Activated CD4-positive, alpha-beta T cell treated with anti-CD3 and anti-CD28 coated beads for 36 hours (primary cell): Measurements from ENCODE around the gene ABL1. TPM values are rescaled to one million over a fixed set of nuclear protein-coding genes. Genes with fewer than 3 reads are reported as not detected.

Experiments
- ATAC-seq: fragments of 200-7000 bp; cut with Tn5 transposase; one replicate; pipeline ENCODE4 v1.10.0; 2021; ENCODE audit warnings: mild to moderate bottlenecking, moderate library complexity
- CTCF ChIA-PET: fragments of 350-600 bp; sonication (Branson Sonifier 250); formaldehyde crosslinking; loops from one replicate; lab custom pipeline; 2021; ENCODE audit warnings: antibody characterized with exemption; lab: Charles Lee
- POLR2A ChIA-PET: fragments of 350-600 bp; sonication (Branson Sonifier 250); formaldehyde crosslinking; loops from one replicate; lab custom pipeline; 2021; ENCODE audit warnings: antibody characterized with exemption, inconsistent platforms; lab: Charles Lee
- DNase-seq: peaks from one replicate; pipeline ENCODE4 v3.0.0-alpha.2; 2020
- H3K27ac Mint-ChIP-seq: one replicate; pipeline ENCODE4 v1.8.0; 2021; ENCODE audit warnings: mixed read lengths
- H3K27me3 Mint-ChIP-seq: one replicate; pipeline ENCODE4 v1.8.0; 2021; ENCODE audit warnings: mixed read lengths
- H3K36me3 Mint-ChIP-seq: one replicate; pipeline ENCODE4 v1.8.0; 2021; ENCODE audit warnings: low read depth, mixed read lengths
- H3K4me1 Mint-ChIP-seq: one replicate; pipeline ENCODE4 v1.8.0; 2021; ENCODE audit warnings: mixed read lengths
- H3K4me3 Mint-ChIP-seq: one replicate; pipeline ENCODE4 v1.8.0; 2021; ENCODE audit warnings: mild to moderate bottlenecking, moderate library complexity, mixed read lengths
- H3K9me3 Mint-ChIP-seq: one replicate; pipeline ENCODE4 v1.8.0; 2021; ENCODE audit warnings: low read depth, mixed read lengths
- intact Hi-C, 2 experiments: fragments of 100-400 bp; cut with DNase I in 1 of 2; cut with micrococcal nuclease in 1 of 2; formaldehyde crosslinking; loops; one replicate each; pipeline versions ENCODE4 v1.14.2 to v1.15.1; 2022 to 2024; cut with DNase I, micrococcal nuclease
- total RNA-seq, 2 experiments: library from RNA; stranded (reverse); gene quantifications; one replicate each; pipeline ENCODE4 v1.2.3, GENCODE V29; 2021

The ABL1 gene
- total RNA-seq, 2 experiments from 2014 or later = 31.8 to 32.3 TPM

GRCh38 chr9:130919559-130920145, 84.6 kb downstream of the ABL1 start:
- ChIA-PET CTCF (interaction anchor here (0.7 kb wide), 1 partner anchor 10 kb away, joined by 3 read pairs; no protein-coding TSS in a partner anchor), POLR2A (no interaction called here)
- DNase-seq (no peak), ATAC-seq (no peak)
- Mint-ChIP-seq H3K36me3 (no peaks in the 10 kb centered on the region), H3K27ac (no peak overlapping the region), H3K9me3 (no peaks in the 10 kb centered on the region), H3K4me1 (no peaks in the 10 kb centered on the region), H3K4me3 (no peak overlapping the region), H3K27me3 (peaks cover 5% of the 10 kb centered on the region)
- intact Hi-C loops = no loop called here

GRCh38 chr9:130920233-130920632, 85.2 kb downstream of the ABL1 start:
- Mint-ChIP-seq H3K27ac (no peak overlapping the region), H3K27me3 (peaks cover 5% of the 10 kb centered on the region), H3K4me1 (no peaks in the 10 kb centered on the region), H3K36me3 (no peaks in the 10 kb centered on the region), H3K9me3 (no peaks in the 10 kb centered on the region), H3K4me3 (no peak overlapping the region)
- ATAC-seq (no peak), DNase-seq (no peak)
- intact Hi-C loops = no loop called here
- ChIA-PET POLR2A (no interaction called here), CTCF (no interaction called here)

- peaks cover 4% of the 10 kb centered on the region for H3K27me3 Mint-ChIP-seq
- no peak overlapping the region for H3K27ac Mint-ChIP-seq
- no peaks in the 10 kb centered on the region for H3K4me1 Mint-ChIP-seq
- ChIA-PET CTCF (no interaction called here), POLR2A (no interaction called here)
- no peak overlapping the region for H3K4me3 Mint-ChIP-seq
- intact Hi-C loops = no loop called here
- no peaks in the 10 kb centered on the region for H3K9me3 Mint-ChIP-seq
- DNase-seq (no peak), ATAC-seq (no peak)
- no peaks in the 10 kb centered on the region for H3K36me3 Mint-ChIP-seq
These were observed 85.8 kb downstream of the ABL1 start for GRCh38 chr9:130920762-130921299.

- no peaks in the 10 kb centered on the region for H3K9me3 Mint-ChIP-seq
- intact Hi-C loops = no loop called here
- peaks cover 4% of the 10 kb centered on the region for H3K27me3 Mint-ChIP-seq
- no peak overlapping the region for H3K4me3 Mint-ChIP-seq
- H3K36me3 Mint-ChIP-seq = no peaks in the 10 kb centered on the region
- no peaks in the 10 kb centered on the region for H3K4me1 Mint-ChIP-seq
- ChIA-PET CTCF (no interaction called here), POLR2A (no interaction called here)
- no peak for ATAC-seq
- no peak for DNase-seq
- H3K27ac Mint-ChIP-seq = no peak overlapping the region
These were observed 86.4 kb downstream of the ABL1 start for GRCh38 chr9:130921300-130921988.

GRCh38 chr9:130921989-130922892, 87.2 kb downstream of the ABL1 start:
- no peaks in the 10 kb centered on the region for H3K4me1 Mint-ChIP-seq
- no peaks in the 10 kb centered on the region for H3K36me3 Mint-ChIP-seq
- DNase-seq = no peak
- ChIA-PET POLR2A (no interaction called here), CTCF (no interaction called here)
- H3K9me3 Mint-ChIP-seq = no peaks in the 10 kb centered on the region
- intact Hi-C loops = no loop called here
- H3K27me3 Mint-ChIP-seq = peaks cover 4% of the 10 kb centered on the region
- no peak for ATAC-seq
- H3K4me3 Mint-ChIP-seq = no peak overlapping the region
- H3K27ac Mint-ChIP-seq = no peak overlapping the region

- no peak for DNase-seq
- H3K4me1 Mint-ChIP-seq = no peaks in the 10 kb centered on the region
- ATAC-seq = no peak
- H3K9me3 Mint-ChIP-seq = no peaks in the 10 kb centered on the region
- intact Hi-C loops = no loop called here
- ChIA-PET POLR2A (no interaction called here), CTCF (no interaction called here)
- H3K27me3 Mint-ChIP-seq = peaks cover 4% of the 10 kb centered on the region
- H3K36me3 Mint-ChIP-seq = no peaks in the 10 kb centered on the region
- H3K27ac Mint-ChIP-seq = no peak overlapping the region
- no peak overlapping the region for H3K4me3 Mint-ChIP-seq
These were observed 88.0 kb downstream of the ABL1 start for GRCh38 chr9:130922893-130923610.

- DNase-seq (no peak), ATAC-seq (no peak)
- H3K36me3 Mint-ChIP-seq = no peaks in the 10 kb centered on the region
- peaks cover 4% of the 10 kb centered on the region for H3K27me3 Mint-ChIP-seq
- H3K4me3 Mint-ChIP-seq = no peak overlapping the region
- no peak overlapping the region for H3K27ac Mint-ChIP-seq
- POLR2A ChIA-PET = no interaction called here
- no peaks in the 10 kb centered on the region for H3K9me3 Mint-ChIP-seq
- H3K4me1 Mint-ChIP-seq = no peaks in the 10 kb centered on the region
- CTCF ChIA-PET = no interaction called here
- intact Hi-C loops = no loop called here
These were observed 88.8 kb downstream of the ABL1 start for GRCh38 chr9:130923611-130924447.

- Mint-ChIP-seq H3K36me3 (no peaks in the 10 kb centered on the region), H3K4me1 (no peaks in the 10 kb centered on the region), H3K4me3 (no peak overlapping the region), H3K9me3 (no peaks in the 10 kb centered on the region), H3K27ac (no peak overlapping the region), H3K27me3 (peaks cover 4% of the 10 kb centered on the region)
- CTCF ChIA-PET = no interaction called here
- no peak for DNase-seq
- intact Hi-C loops = no loop called here
- POLR2A ChIA-PET = no interaction called here
- no peak for ATAC-seq
These were observed 89.4 kb downstream of the ABL1 start for GRCh38 chr9:130924448-130924788.

- no peaks in the 10 kb centered on the region for H3K4me1 Mint-ChIP-seq
- H3K27me3 Mint-ChIP-seq = peaks cover 4% of the 10 kb centered on the region
- POLR2A ChIA-PET = no interaction called here
- H3K36me3 Mint-ChIP-seq = no peaks in the 10 kb centered on the region
- DNase-seq (no peak), ATAC-seq (no peak)
- intact Hi-C loops = no loop called here
- H3K4me3 Mint-ChIP-seq = no peak overlapping the region
- H3K27ac Mint-ChIP-seq = no peak overlapping the region
- CTCF ChIA-PET = interaction anchor here (1.2 kb wide), 1 partner anchor 216 kb away, joined by 3 read pairs; no protein-coding TSS in a partner anchor
- no peaks in the 10 kb centered on the region for H3K9me3 Mint-ChIP-seq
These were observed 90.1 kb downstream of the ABL1 start for GRCh38 chr9:130925050-130925678.

- Mint-ChIP-seq H3K9me3 (no peaks in the 10 kb centered on the region), H3K36me3 (no peaks in the 10 kb centered on the region), H3K27me3 (peaks cover 10% of the 10 kb centered on the region), H3K27ac (no peak overlapping the region), H3K4me1 (no peaks in the 10 kb centered on the region), H3K4me3 (no peak overlapping the region)
- POLR2A ChIA-PET = no interaction called here
- intact Hi-C loops = no loop called here
- no peak for ATAC-seq
- CTCF ChIA-PET = interaction anchor here (0.7 to 1.0 kb wide), 4 partner anchors 12 to 220 kb away, joined by 3 to 7 read pairs (median 5); no protein-coding TSS in a partner anchor
- no peak for DNase-seq
These were observed 92.3 kb downstream of the ABL1 start for GRCh38 chr9:130927338-130927737.
